NCI-H2107 treated with DMSO at 0.1 percent for 48 hours (cell line): ENCODE results near the gene INSIG1.

Experiments
- DNase-seq: peaks from one replicate; lab custom pipeline; 2025; ENCODE audit not compliant: unreplicated experiment; lab: John Stamatoyannopoulos, UW

Gene INSIG1

GRCh38 chr7:155346285-155346684 lies 48.6 kb downstream of the INSIG1 start:
- DNase-seq = no peak

GRCh38 chr7:155348806-155349205 lies 51.1 kb downstream of the INSIG1 start:
- DNase-seq = no peak

- DNase-seq = no peak
Observed at GRCh38 chr7:155349601-155350331, 52.1 kb downstream of the INSIG1 start.

- DNase-seq = no peak
Observed at GRCh38 chr7:155351120-155351870, 53.6 kb downstream of the INSIG1 start.

GRCh38 chr7:155352076-155352752 lies 54.5 kb downstream of the INSIG1 start:
- DNase-seq = no peak

- DNase-seq = no peak
Observed at GRCh38 chr7:155352753-155353115, 55.1 kb downstream of the INSIG1 start.

GRCh38 chr7:155353256-155353897 lies 55.7 kb downstream of the INSIG1 start:
- DNase-seq = no peak

GRCh38 chr7:155354371-155355048 lies 56.8 kb downstream of the INSIG1 start:
- DNase-seq = no peak

- no peak for DNase-seq
Observed at GRCh38 chr7:155355176-155355575, 57.5 kb downstream of the INSIG1 start.

- DNase-seq = no peak
Observed at GRCh38 chr7:155355745-155356144, 58.1 kb downstream of the INSIG1 start.

GRCh38 chr7:155356323-155357105 lies 58.8 kb downstream of the INSIG1 start:
- peak; percentile 24 for DNase-seq

GRCh38 chr7:155357573-155358041 lies 59.9 kb downstream of the INSIG1 start:
- no peak for DNase-seq

- DNase-seq = no peak
Observed at GRCh38 chr7:155358066-155358947, 60.6 kb downstream of the INSIG1 start.

GRCh38 chr7:155358948-155359712 lies 61.5 kb downstream of the INSIG1 start:
- DNase-seq = no peak
